Keratinocyte (primary cell): ENCODE measurements around the gene BLOC1S4. TPM values are rescaled to one million over a fixed set of nuclear protein-coding genes. Genes with fewer than 3 reads are reported as not detected.

Source experiments
- DNase-seq: peaks from one replicate; pipeline ENCODE4 v3.0.0-alpha.2; 2011; ENCODE audit warnings: low read depth, missing footprints, low spot score
- FAIRE-seq: peaks from 2 replicates; lab custom pipeline; 2011; peaks lifted over from hg19 to GRCh38; lab: Jason Lieb, UNC
- H2AFZ ChIP-seq: 2 replicates; pipeline ENCODE4 v1.6.0; 2012; ENCODE audit warnings: low read length, control low read depth, inconsistent platforms; ENCODE audit not compliant: control insufficient read depth
- H3K27ac ChIP-seq: 2 replicates; pipeline ENCODE4 v1.5.1; 2011; ENCODE audit warnings: low read length; ENCODE audit not compliant: control insufficient read depth, insufficient read depth
- H3K27me3 ChIP-seq: 3 replicates; pipeline ENCODE4 v1.6.0; 2011; ENCODE audit warnings: low read length; ENCODE audit not compliant: control insufficient read depth, insufficient read depth; ENCODE audit errors: extremely low read depth
- H3K36me3 ChIP-seq, 2 experiments: 2 replicates in 1 of 2; 3 replicates in 1 of 2; pipeline ENCODE4 v1.5.1; 2011; ENCODE audit warnings: low read length in 2 of 2, mild to moderate bottlenecking in 1 of 2; ENCODE audit not compliant: control insufficient read depth in 2 of 2, insufficient read depth in 2 of 2; ENCODE audit errors: extremely low read depth in 1 of 2
- H3K4me1 ChIP-seq: 3 replicates; pipeline ENCODE4 v1.5.1; 2011; ENCODE audit warnings: low read length; ENCODE audit not compliant: control insufficient read depth, insufficient read depth; ENCODE audit errors: extremely low read depth
- H3K4me2 ChIP-seq: 3 replicates; pipeline ENCODE4 v1.6.0; 2011; ENCODE audit warnings: low read depth, low read length; ENCODE audit not compliant: control insufficient read depth, insufficient read depth; ENCODE audit errors: extremely low read depth
- H3K4me3 ChIP-seq, 3 experiments: fragments of 200-600 bp in 1 of 3; sonication (generic) in 1 of 3; 2 replicates in 2 of 3; 3 replicates in 1 of 3; pipeline ENCODE4 v1.5.1; 2011 to 2016; ENCODE audit warnings: low read length in 3 of 3, mild to moderate bottlenecking in 3 of 3, control low read depth in 2 of 3, inconsistent platforms in 1 of 3, low read depth in 1 of 3, mixed read lengths in 1 of 3, mixed run types in 1 of 3, moderate library complexity in 1 of 3; ENCODE audit not compliant: control insufficient read depth in 2 of 3, insufficient read depth in 2 of 3; ENCODE audit errors: extremely low read depth in 1 of 3
- H3K79me2 ChIP-seq: 2 replicates; pipeline ENCODE4 v1.6.0; 2012; ENCODE audit warnings: low read length; ENCODE audit not compliant: control insufficient read depth, insufficient read depth
- H3K9ac ChIP-seq: 3 replicates; pipeline ENCODE4 v1.6.0; 2011; ENCODE audit warnings: low read length; ENCODE audit not compliant: control insufficient read depth, insufficient read depth; ENCODE audit errors: extremely low read depth
- H3K9me1 ChIP-seq: 3 replicates; pipeline ENCODE4 v1.6.0; 2011; ENCODE audit warnings: low read length; ENCODE audit not compliant: control insufficient read depth, insufficient read depth; ENCODE audit errors: extremely low read depth
- H3K9me3 ChIP-seq: 2 replicates; pipeline ENCODE4 v1.5.1; 2012; ENCODE audit warnings: low read depth, low read length; ENCODE audit not compliant: control insufficient read depth
- H4K20me1 ChIP-seq: 3 replicates; pipeline ENCODE4 v1.6.0; 2011; ENCODE audit warnings: low read length; ENCODE audit not compliant: control insufficient read depth, insufficient read depth; ENCODE audit errors: extremely low read depth
- CTCF ChIP-seq, 3 experiments: IDR thresholded peaks in 1 of 3; conservative IDR thresholded peaks in 1 of 3; optimal IDR thresholded peaks in 1 of 3; 2 replicates in 2 of 3; 3 replicates in 1 of 3; pipeline versions ENCODE3 to v1.5.1; 2011; ENCODE audit warnings: low read length in 3 of 3, mild to moderate bottlenecking in 3 of 3, moderate library complexity in 2 of 3, control low read depth in 1 of 3, inconsistent platforms in 1 of 3; ENCODE audit not compliant: insufficient read depth in 2 of 3; ENCODE audit errors: extremely low read depth in 1 of 3
- EZH2 ChIP-seq: IDR thresholded peaks from one replicate; pipeline ENCODE4 v1.6.1; 2012; ENCODE audit warnings: inconsistent platforms, mild to moderate bottlenecking, low read length, moderate library complexity
- dilution Hi-C: fragments of 300-500 bp; cut with MboI; formaldehyde crosslinking; loops from one replicate; pipeline ENCODE4 v1.7.0; 2020; ENCODE audit warnings: low sequenced_read_pairs; ENCODE audit not compliant: extremely low pct_ligation_motif_present
- polyA plus RNA-seq, 5 experiments: library from polyadenylated mRNA; depleted of rRNA in 3 of 5; stranded (reverse) in 3 of 5; stranded (forward) in 1 of 5; unstranded in 1 of 5; fragments of >200 nt; gene quantifications; 1 replicate in 1 of 5; 2 replicates in 3 of 5; 3 replicates in 1 of 5; pipeline versions ENCODE4 v1.2.1 to v1.2.3, GENCODE V29; 2011 to 2012; ENCODE audit warnings: missing spikeins in 2 of 5, low read depth in 1 of 5, low replicate concordance in 1 of 5

Gene BLOC1S4
- polyA plus RNA-seq, 1 donor (not counting 4 experiments of a cell fraction or from before 2014, with no cell fraction given): 11.7 TPM

- dilution Hi-C loops: no loop called here
- Histone ChIP-seq H3K27me3 (no peaks in the 10 kb centered on the region), H3K9ac (no peak overlapping the region), H3K36me3 (no peaks in the 10 kb centered on the region), H3K27ac (peak overlapping the region; percentile 23), H3K79me2 (no peaks in the 10 kb centered on the region), H4K20me1 (no peaks in the 10 kb centered on the region), H3K9me3 (no peaks in the 10 kb centered on the region), H3K4me1 (peaks cover 17% of the 10 kb centered on the region), H3K4me2 (peak overlapping the region; percentile 19), H3K4me3 (no peak overlapping the region), H2AFZ (peak overlapping the region; percentile 8), H3K9me1 (no peaks in the 10 kb centered on the region)
- FAIRE-seq (peak; percentile 92), DNase-seq (peak; percentile 64)
- TF ChIP-seq CTCF (optimal IDR thresholded peaks at IDR 0.05 in 1 of 3, IDR thresholded peaks at IDR 0.05 in 1 of 3, conservative IDR thresholded peaks at IDR 0.05 in 1 of 3; ENCODE audit: extremely low read depth in 1 of 3, insufficient read depth in 2 of 3, low read length in 3 of 3): peak in 1 of 3 experiments; percentile 14
- no peak for TF ChIP-seq EZH2
Measured at GRCh38 chr4:6688879-6689505, 27.0 kb upstream of the BLOC1S4 start.

GRCh38 chr4:6689506-6689960 lies 26.4 kb upstream of the BLOC1S4 start:
- Histone ChIP-seq H3K4me2 (no peak overlapping the region), H3K4me3 (no peak overlapping the region), H3K9me1 (no peaks in the 10 kb centered on the region), H3K36me3 (no peaks in the 10 kb centered on the region), H3K4me1 (peaks cover 17% of the 10 kb centered on the region), H3K79me2 (no peaks in the 10 kb centered on the region), H4K20me1 (no peaks in the 10 kb centered on the region), H3K27me3 (no peaks in the 10 kb centered on the region), H3K27ac (no peak overlapping the region), H2AFZ (no peak overlapping the region), H3K9ac (no peak overlapping the region), H3K9me3 (no peaks in the 10 kb centered on the region)
- DNase-seq (no peak), FAIRE-seq (no peak)
- TF ChIP-seq CTCF (optimal IDR thresholded peaks at IDR 0.05 in 1 of 3, IDR thresholded peaks at IDR 0.05 in 1 of 3, conservative IDR thresholded peaks at IDR 0.05 in 1 of 3; ENCODE audit: extremely low read depth in 1 of 3, insufficient read depth in 2 of 3, low read length in 3 of 3) (no peak), EZH2 (no peak)
- dilution Hi-C loops: no loop called here
